ENCODE results near the gene EEIG1. TPM values are rescaled to one million over a fixed set of nuclear protein-coding genes. Genes with fewer than 3 reads are reported as not detected.

Gene EEIG1
- total RNA-seq: 10 to 100 TPM; 33.9 to 53.8 (median 50.2) TPM

DNA sequence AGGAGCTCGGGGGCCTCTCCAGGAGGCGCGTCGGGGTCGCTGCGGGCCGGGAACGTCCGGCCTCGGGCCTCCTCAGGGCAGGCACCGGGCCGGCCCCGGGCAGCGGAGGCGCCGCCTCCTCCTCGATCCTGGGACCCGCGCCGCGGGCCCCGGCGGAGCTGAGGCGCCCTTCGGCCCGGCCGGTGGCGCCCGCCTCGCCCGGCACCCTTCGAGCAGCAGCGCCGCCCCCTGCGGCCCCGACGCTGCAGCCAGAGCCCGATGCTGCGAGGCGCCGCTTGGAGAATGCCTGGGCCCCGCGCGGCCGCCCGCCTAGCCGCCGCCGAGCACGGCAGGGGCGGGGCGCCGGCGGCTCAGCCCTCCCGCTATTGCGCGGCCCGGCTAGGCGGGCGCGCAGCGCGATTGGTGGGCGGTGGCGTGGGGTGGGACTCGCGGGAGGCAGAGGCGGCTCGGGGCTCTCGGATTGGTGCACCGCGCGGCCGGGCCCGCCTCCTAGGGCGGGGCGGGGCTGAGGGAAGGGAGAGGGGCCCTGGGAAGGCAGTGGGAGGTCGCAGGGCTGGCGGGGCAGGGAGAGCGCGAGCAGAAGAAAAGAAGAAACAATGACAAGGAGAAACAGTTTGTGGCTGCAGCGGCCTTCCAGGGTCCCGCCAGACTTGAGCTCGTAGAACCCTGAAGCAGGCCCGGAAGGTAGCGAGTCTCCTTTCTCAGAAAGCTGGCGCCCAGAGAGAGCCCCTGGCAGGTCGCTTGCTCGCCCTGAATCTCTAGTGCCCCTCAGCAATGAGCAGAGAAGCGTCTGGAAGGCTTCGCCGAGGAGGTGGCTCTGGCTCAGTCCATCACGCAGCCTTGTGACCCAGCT is at the start of gene EEIG1:
Gene EEIG1 (minus strand): TSS at position 284 of the 853 bp plus-strand sequence. CDS start 852 bp downstream, outside the sequence.
- TF ChIP-seq CTCF (IDR thresholded peaks at IDR 0.05) (peak in 1 of 5 experiments; percentile 53), EP300 (IDR thresholded peaks at IDR 0.05) (peak in 1 of 2 donors; percentile 85), POLR2A (IDR thresholded peaks at IDR 0.05) (peak; percentile 89 to 96)
- DNase-seq (ENCODE audit: low spot score in 2 of 2): peak; percentile 91
- no peaks in the 10 kb centered on the region for H3K27me3 ChIP-seq
- no peaks in the 10 kb centered on the region for H3K36me3 ChIP-seq
- WGBS, 2 donors: 0 to 1% methylated on average over 35 to 54 of the region's 93 CpGs
- H3K4me1 ChIP-seq: peaks cover 0 to 52% (median 43%) of the 10 kb centered on the region in 4 donors
- H3K9me3 ChIP-seq: no peaks in the 10 kb centered on the region
- H3K27ac ChIP-seq: peak within 1 kb of the TSS; percentile 83 to 99 (median 95)
- peak within 1 kb of the TSS; percentile 72 to 96 (median 84) for H3K4me3 ChIP-seq

DNA sequence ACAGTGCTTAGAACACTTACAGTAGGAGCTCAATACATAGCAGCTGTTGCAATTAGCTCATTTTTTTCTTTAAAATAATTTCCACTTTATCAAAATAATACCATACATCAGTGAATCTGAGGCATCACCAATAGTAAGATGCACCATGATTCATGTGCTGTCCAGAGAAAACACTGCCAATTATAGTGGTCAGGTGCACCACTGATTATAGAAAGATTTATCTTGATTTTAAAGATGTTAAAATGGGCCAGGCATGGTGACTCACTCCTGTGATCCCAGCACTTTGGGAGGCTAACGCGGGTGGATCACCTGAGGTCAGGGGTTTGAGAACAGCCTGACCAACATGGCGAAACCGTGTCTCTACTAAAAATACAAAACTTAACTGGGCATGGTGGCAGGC is 46.9 kb upstream of the EEIG1 start:
- Histone ChIP-seq H3K27me3 (no peaks in the 10 kb centered on the region), H3K4me1 (peaks cover 0 to 12% (median 2%) of the 10 kb centered on the region in 4 donors)
- TF ChIP-seq CTCF (IDR thresholded peaks at IDR 0.05): no peak
- TF ChIP-seq EP300 (IDR thresholded peaks at IDR 0.05): no peak
- TF ChIP-seq POLR2A (IDR thresholded peaks at IDR 0.05): no peak

GRCh38 chr9:128026773-128027541 is 46.2 kb upstream of the EEIG1 start:
- H3K4me3 ChIP-seq: no peak overlapping the region
- WGBS, 2 donors: 68 to 81% methylated on average over 9 to 10 of the region's 11 CpGs
- peak overlapping the region in 1 of 4 donors; percentile 68 for H3K27ac ChIP-seq

More for the DNA sequence above, 46.9 kb upstream of the EEIG1 start:
- DNase-seq (ENCODE audit: low spot score in 2 of 2): no peak
- peak overlapping the region in 1 of 4 donors; percentile 34 for H3K27ac ChIP-seq
- H3K36me3 ChIP-seq: no peaks in the 10 kb centered on the region
- no peak overlapping the region for H3K4me3 ChIP-seq
- WGBS, 2 donors: 81 to 93% methylated on average over 4 of the region's 4 CpGs
- no peaks in the 10 kb centered on the region for H3K9me3 ChIP-seq

GRCh38 chr9:128026255-128026772 is 45.5 kb upstream of the EEIG1 start:
- Histone ChIP-seq H3K27ac (peak overlapping the region in 1 of 4 donors; percentile 68), H3K4me3 (no peak overlapping the region), H3K4me1 (peaks cover 0 to 7% (median 2%) of the 10 kb centered on the region in 4 donors), H3K36me3 (no peaks in the 10 kb centered on the region), H3K9me3 (no peaks in the 10 kb centered on the region), H3K27me3 (no peaks in the 10 kb centered on the region)
- peak in 1 of 2 donors; percentile 8 for DNase-seq (ENCODE audit: low spot score in 2 of 2)
- TF ChIP-seq POLR2A (IDR thresholded peaks at IDR 0.05) (no peak), CTCF (IDR thresholded peaks at IDR 0.05) (no peak), EP300 (IDR thresholded peaks at IDR 0.05) (no peak)
- WGBS, 2 donors: 83 to 89% methylated on average over 11 to 12 of the region's 12 CpGs

More at GRCh38 chr9:128026773-128027541, 46.2 kb upstream of the EEIG1 start:
- TF ChIP-seq POLR2A (IDR thresholded peaks at IDR 0.05) (no peak), EP300 (IDR thresholded peaks at IDR 0.05) (no peak), CTCF (IDR thresholded peaks at IDR 0.05) (no peak)
- Histone ChIP-seq H3K4me1 (peaks cover 0 to 12% (median 2%) of the 10 kb centered on the region in 4 donors), H3K9me3 (no peaks in the 10 kb centered on the region), H3K36me3 (no peaks in the 10 kb centered on the region), H3K27me3 (no peaks in the 10 kb centered on the region)
- DNase-seq (ENCODE audit: low spot score in 2 of 2): no peak

Data from tibial nerve (tissue), 4 donors.